HG03378 (cell line): ENCODE measurements around the gene S100A3.

Experiments used
- ATAC-seq: cut with Tn5 transposase; IDR thresholded peaks from one replicate; pipeline ENCODE4 v1.9.1; 2021; ENCODE audit warnings: mild to moderate bottlenecking, moderate library complexity; ENCODE audit not compliant: unreplicated experiment

S100A3 gene

DNA sequence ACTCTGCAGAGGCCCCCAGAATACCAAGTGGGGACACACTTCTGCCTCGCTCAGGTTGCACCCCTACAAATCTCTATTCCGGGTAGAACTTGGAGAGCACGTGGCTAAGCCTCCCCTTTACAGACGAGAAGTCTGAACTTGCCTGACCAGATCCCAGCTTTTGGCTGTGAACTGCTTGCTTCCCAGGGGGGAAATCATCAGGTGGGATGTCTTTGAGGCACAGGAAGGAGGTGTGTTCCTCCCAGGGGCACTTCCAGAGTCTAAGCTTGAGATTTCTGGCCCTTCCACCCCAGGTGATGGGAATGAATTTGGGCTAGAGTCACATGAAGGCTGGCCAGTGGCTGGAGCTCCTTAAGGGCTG, 1.3 kb upstream of the S100A3 start:
- no peak for ATAC-seq

DNA sequence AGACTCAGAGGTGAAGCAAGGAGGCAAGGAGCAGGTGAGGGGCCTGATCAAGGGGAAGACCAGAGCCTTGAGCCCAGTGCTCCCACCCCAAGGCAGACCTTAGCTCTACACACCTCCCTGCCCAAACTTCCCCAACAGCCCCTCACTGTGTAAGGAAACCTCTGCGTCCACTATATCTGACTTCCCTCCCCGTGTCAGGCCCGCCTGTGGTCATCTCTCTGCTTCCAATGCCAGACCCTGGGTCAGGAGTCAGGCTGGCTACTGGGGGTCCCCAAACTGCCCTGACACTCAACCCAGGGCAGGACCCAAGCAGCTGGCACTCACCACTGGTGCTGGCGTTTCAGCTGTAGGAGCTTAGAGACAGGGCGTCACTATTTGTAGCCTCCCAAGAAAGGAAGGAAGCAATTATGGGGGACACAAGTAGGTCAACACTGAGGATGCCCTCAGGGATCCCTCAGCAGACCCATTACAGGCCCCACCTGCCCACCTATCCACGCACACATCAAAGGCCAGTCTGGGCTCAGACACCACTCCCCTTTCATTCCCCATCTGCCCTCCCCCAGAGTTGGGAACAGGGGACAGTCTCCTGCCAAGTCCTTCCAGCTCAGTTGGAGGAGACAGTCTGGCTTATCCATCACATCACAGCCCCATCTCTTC, 811 bp upstream of the S100A3 start:
- no peak for ATAC-seq

DNA sequence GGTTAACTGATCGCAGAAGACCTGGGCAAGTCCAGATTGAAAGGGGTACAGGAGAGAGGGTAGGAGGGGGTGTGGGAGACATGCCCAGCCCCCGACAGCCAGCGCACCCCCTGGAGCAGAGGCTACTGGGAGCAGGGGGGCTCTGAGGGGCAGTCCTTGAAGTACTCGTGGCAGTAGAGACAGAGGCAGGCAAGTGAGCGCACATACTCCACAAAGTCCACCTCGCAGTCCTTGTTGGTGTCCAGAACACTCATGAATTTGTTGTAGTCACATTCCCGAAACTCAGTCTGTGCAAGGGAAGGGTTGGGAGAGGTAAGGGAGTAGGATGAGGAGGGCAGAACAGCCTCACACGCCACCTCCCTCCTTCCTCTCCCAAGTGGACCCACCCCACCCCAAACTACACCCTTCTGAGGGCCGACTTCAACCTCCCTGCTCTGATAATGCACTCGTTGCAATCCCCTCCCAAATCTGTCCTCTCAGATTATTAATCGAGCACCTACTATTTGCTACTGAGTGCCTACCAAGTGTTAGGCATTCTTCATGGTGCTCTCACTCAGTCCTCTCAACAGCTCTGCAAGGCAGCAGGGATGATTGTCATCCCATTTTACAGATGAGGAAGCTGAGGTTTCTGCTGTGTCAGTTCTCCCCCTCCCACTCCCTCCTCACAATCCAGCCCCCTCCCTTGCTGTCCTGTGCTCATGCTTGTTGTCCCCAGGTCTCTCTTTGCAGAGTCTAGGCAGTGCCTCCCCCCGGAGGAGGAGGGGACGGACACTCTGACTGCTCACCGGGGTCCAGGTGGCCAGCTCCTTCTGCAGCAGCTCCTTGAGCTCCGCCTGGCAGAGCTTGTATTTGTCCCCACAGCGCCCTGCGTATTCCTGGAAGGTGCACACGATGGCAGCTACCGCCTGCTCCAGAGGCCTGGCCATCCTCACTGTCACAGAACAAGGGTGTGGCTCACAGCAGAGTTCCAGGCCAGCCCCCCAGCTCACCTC, 1.2 kb downstream of the S100A3 start:
- no peak for ATAC-seq

DNA sequence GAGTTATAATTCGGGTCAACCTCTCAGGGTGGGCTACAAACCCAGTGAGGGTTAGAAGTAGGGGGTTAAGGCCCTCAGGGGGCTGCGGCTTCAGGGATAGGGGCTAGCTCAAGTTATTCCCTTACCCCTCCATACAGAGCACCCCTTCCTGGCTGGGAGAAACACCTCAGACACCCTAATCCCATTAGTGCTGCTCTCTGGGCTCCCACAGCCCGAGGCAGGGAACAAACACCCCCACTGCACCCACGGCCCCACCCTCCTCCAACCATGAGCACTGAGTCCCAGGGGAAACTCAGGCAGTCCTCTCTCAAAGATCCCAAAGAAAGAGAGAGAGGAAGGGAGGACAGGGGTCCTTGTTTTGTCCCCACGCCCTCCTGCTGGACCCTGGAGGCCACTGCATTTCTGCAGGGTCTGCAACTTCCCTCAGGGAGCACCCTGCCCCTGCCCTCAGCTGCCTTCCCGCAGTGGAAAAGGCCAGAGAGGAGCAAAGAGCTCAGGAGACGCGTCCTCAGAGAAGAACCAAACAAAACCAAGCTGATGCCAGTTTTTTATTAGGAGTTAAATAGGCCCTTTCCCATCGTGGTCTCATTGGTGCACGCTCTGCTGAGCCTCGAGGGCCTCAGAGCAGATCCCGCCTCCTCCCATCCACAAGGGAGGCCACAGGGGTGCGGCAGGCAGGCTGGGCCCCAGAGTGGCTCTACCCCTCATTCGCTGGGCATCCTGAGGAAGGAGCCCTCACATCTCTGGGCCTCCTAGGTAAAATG, 2.1 kb downstream of the S100A3 start:
- no peak for ATAC-seq

DNA sequence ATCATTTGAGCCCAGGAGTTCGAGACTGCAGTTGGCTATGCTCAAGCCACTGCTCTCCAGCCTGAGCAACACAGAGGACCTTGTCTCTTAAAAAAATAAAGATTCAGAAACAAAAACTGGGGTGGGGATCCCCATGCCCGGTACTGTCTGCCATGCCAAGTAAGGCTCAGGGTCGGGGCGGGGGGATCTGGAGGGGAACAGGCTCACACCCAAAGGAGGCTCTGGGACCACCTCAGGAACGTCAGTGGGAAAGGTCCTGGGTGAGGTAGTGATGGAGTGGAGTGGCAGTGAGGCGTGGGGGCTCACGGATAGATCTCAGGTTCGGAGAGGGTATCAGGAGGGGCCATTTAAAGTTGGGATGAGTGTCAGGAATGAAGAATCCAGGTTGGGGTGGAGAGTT, 2.7 kb downstream of the S100A3 start:
- ATAC-seq, result no peak

DNA sequence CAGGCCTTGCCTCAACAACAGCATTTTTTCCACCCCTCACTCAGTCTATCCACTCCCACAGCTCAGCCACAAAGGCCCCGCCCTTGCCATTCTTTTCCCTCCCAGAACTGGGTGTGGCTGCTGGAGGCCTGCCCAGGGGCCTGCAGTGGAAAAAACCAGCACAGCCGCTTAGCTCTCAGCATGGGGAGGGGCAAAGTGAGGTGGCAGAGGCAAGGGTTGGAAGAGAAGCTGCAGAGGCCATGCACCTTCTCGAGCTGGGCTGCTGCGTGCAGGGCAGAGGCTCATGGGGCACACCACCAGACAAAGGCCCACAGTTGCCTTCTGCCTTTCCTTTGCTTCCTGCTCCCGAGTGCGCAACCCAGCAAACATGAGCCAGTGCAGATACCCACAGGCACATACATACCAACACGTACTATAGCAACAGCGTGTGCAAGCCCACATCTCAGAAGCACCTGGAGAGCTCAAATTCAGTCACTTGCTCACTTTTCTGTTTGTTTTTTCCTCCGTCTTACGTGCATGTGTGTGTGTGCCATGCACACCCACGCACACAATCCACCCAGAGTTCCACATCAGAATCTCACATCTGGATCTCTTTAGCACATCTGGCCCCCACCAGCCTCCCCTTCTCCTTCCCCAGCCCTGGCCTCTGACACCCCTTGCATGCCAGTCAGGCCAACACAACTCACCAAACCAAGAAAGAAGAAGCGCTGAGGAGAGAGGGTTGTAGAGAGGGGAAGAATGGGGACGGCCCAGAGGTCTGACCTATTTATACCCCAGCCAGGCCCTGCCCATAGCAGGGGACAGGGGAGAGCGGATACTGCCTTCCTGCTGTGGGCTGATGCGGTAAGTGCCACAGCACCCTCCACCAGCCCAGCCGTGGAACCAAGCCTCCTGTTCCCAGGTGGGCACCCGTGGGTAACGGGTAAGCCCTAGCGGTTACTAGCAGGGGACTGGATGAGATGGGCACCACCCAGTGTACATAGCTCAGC, 3.7 kb downstream of the S100A3 start, which contains the start of gene S100A4:
TSS of gene S100A4 (minus strand) at position 740 of the 989 bp plus-strand sequence. CDS start 1,012 bp downstream, outside the sequence.
- no peak for ATAC-seq

DNA sequence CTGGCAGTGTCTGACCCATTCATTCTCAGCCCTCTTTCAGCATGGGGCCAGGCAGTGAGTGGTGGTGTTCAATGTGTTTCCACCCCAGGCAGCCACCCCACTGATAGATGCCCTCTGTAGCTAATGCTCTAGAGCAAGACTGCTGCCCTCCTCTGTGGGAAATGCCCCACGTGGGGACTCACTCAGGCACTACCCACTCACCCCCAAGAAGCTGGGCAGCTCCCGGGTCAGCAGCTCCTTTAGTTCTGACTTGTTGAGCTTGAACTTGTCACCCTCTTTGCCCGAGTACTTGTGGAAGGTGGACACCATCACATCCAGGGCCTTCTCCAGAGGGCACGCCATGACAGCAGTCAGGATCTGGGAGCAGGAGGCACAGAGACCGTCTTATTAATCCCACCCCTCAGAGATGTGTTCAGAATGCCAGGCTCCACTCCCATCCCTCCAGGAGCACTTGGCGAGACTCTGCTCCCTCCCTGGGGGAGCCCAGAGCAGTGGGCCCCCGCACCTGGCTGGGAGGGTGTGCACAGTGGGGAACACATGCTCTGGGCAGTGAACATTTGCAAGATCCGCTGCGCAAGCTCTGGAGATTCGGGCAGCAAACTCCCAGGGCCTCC, 4.5 kb downstream of the S100A3 start:
- ATAC-seq, result no peak

DNA sequence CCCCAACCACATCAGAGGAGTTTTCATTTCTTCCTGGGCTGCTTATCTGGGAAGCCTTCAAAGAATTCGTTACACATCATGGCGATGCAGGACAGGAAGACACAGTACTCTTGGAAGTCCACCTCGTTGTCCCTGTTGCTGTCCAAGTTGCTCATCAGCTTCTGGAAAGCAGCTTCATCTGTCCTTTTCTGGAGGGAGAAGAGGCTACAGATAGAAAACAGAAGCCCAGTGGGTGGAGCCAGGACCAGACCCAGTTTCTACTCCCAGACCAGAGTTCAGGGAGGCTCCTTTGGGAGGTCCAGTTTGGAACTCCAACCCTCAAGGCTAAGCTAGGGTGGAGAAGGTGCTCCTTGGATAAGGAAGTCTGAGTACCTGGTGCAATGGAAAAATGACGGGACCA, 5.3 kb downstream of the S100A3 start:
- ATAC-seq, result no peak

DNA sequence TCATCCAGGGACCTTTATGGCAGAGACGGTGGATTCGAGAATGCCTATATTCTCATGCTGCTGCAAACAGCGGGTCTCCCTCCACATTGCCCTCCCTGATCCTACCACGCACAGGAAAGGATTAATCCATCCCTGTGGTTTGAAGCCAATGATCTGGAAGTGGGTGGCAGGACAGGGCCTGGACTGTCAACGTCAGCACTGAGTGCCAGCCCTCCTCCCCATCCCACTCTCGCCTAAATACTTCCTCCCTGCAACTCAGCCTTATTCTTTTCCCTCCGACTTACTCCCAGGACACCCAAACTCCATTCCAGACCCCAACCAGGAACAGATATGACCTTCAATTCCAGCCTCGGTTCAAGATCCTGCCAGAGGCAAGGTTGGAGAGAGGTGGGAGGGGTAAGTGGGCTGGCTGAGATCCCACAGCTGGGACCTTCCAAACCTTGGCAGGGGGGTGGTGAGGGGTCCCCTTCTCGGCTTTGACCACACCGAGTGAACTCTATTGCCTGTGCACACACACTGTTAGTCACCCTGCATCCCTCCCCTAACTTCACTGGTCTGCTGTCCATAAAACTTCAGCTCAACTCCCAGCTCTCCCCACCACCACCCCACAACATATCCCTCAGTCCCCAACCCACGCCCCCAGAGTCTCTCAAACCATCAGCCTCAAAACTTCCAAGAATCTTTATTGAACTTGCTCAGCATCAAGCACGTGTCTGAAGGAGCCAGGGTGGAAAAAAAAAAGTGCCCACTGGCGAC, 5.9 kb downstream of the S100A3 start:
- no peak for ATAC-seq

DNA sequence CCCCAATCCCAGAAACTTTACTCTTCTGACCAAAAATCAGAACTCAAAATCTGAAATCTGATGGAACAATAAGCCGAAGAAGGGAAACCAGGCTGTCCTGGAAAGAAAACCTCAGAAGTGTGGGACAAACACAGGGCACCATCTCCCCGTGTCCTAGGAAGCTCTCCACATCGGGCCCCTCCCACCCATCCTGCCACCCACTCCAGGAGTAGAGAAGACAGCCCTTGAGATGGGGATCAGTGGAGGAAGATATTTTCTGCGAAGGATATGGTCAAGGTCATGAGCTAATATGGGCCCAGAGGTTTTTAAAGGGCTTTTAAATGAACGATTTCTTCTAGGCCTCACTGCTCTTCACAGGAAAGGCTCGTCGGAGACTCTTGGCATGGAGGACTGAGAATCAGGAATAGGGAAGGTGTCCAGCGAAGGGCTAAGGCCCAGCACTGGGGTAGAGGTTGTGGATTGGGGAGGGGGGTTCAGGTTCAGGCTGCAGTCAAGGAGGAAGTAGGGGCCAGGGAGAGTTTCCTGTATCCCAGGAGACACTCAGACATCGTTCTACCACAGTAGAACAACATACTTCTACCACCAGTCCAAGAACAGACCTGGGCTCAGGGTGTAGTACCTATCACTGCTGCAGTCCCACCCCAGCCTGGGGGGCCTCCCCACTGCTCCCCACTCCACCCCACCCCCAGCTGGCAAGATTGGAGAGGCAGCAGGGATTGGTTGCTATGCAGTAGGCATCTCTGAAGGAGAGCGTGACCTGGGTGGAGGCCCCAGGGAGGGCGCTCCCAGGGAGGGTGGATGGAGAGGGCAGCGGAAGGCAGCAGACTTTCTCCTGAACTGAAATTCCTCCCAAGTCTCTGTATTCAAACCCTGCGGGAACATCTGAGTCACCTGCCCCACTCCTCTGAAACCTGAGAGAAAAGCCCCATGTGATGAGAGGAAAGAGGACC, 7.1 kb downstream of the S100A3 start:
- ATAC-seq, result no peak

DNA sequence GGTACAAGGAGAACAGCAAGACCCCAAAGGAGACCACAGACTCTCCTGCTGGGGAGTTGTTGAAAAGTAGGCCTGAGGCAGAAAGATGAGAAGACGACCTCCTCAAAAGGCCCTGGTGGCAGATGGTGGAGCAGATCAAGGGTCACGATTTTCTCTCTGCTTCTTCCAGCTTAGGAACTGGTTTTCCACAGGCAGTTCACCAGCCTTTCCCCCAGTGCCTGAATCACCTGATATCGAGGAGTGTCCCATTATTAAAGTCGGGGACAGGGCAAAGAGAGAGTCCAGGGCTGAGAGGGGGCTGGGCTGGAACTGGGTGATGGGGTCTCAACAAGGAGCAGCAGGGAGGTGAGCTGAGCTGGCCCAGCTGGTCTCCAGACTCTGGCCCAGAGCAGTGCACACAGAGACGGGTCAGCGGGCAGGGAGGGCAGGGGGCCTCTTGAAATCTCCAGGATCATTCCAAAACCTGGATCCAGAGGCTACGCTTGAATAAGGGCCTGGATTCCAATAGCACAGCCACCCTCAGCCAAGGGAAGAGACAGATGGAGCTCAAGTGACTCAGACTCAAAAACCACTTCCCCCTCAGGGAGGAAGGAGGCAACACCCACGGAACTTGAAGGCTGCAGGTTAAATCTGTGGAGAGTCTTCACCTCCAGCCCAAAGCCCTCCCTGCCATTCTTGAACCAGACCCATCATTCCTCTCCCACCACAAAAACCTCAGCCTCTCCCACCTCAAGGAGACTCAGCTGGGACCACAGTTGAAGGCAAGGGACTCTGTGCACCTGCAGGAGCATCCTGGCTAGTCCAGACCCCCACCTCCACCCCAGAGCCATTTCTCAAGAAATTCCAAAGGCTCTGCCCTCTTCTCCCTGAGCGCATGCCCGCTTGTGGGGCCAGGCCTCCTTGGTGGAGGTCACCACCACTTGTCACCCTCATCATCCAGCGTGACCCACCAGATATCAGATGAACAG, 8.4 kb downstream of the S100A3 start, which contains the start of gene S100A5:
TSS of gene S100A5 (minus strand) at position 541 of the 968 bp plus-strand sequence. CDS start 743 bp downstream, outside the sequence.
- ATAC-seq, result no peak

DNA sequence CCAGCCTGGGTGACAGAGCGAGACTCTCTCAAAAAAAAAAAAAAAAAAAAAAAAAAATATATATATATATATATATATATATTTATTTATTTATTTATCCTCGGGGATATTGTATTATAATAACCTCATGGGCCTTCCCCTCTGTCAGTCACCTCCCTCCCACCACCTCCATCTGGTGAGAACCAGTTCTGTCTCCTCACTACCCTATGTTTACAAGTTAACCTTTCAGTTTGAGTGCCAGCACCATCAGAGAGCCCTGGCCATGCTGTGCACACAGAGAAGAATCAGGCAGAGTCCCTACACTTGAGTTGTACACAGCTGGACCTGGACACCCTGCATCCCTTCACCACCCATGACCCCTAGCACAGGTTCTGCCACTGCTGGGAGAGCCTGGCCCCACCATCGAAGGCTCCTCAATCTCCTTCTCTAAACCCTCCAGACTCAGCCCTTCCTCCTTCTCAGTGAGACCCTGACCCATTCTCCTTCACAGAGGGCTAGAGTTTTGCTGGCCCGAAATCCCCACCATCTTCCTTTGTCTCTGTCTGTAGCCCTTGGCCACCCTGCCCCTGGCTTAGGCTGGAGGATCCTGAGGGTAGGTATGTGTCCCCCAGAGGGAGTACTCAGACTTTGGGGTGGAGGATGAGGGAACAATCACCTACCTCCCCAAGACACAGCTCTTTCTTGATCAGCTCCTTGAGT, 9.5 kb downstream of the S100A3 start:
- no peak for ATAC-seq

DNA sequence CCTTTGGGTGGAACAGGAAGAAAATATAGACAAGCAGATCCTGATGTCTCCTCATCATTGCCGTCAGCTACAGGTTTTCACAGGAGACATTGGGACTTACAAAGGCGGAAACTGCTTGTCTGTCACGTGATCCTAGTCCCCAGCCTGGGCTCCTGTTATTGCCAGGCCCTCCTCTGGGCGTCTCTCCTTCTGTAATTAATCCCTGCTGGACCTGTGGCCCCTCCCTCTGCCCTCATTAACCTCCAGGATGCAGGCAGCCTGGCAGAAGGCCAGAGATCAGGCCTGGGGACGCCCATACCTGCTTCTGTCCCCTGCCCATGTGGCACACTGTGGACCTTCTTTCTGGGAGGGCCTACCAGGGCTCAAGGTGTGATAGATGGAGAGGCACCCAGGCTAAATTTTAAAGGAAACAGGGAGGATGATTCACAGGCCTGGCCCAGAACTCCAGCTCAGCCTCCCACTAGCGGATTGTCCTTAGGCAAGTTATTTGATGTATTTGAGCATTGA, 10.7 kb downstream of the S100A3 start:
- no peak for ATAC-seq

DNA sequence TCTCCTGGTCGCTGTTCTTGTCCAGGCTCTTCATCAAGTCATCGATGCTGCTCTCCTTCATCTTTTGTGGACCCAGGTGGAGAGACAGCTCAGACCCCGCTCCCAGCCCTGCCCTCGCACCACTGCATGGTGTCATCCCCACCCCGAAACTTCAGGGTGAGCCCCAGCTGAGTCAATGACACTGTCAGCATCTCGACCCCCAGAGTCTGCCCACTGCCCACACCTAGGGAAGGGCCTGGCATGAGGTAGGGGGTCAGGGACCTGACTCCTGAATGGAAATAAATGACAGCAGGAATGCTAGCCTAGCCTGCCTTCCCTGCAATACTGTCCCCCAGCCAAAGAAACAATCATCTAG, 11.7 kb downstream of the S100A3 start:
- ATAC-seq, result no peak

DNA sequence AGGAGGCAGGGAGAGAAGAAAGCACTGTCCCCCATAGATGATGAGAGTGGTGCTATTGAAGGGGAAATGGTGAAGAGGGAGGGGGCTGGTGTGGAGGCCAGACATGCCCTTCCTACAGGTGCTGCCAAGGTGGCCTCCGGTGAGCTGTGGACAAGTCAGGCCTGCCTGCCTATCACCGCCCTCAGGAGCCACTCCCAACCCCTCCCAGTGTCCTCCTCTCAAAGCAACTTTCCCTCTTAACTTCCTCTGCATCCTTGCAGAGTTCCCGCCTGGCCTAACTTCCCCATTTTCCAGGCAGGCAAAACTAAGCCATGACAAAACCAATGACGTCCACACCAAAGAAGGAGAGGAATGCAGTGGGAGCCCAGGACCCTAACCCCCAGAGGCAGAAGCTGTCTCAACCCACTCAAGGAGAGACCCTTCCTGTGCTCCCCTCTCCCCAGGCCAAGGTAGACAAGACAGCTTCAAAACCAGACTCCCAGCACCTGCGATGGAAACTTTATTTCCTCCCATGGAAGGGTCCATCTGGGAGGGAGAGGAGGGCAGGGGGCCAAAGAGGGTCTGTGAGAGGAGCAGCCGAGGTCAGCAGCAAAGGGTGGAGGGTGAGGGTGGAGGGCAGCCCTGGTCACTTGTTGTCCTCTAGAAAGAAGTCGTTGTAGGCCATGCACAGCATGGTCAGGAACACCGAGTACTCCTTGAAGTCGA, 12.2 kb downstream of the S100A3 start:
- ATAC-seq, result no peak
